GM23338 (cell line): Measurements from ENCODE around the gene NDEL1. TPM values are rescaled to one million over a fixed set of nuclear protein-coding genes. Genes with fewer than 3 reads are reported as not detected.

Experiments used
- ATAC-seq: fragments of 200-7000 bp; cut with Tn5 transposase; 3 replicates; pipeline ENCODE4 v1.9.1; 2020
- DNase-seq: peaks from one replicate; pipeline ENCODE4 v3.0.0-alpha.2; 2015; ENCODE audit warnings: low spot score
- H2AFZ ChIP-seq: fragments of 200-600 bp; sonication (generic); 2 replicates; pipeline ENCODE4 v1.8.0; 2016; ENCODE audit warnings: antibody characterized with exemption, mild to moderate bottlenecking, moderate library complexity
- H3F3A ChIP-seq: fragments of 200-600 bp; sonication (generic); replicated peaks from 2 replicates; pipeline ENCODE4 v1.8.0; 2017; ENCODE audit warnings: antibody characterized with exemption, mixed run types, low read depth
- H3K27ac ChIP-seq: fragments of 200-600 bp; sonication (generic); 2 replicates; pipeline ENCODE4 v1.6.1; 2016; ENCODE audit warnings: low read depth
- H3K27me3 ChIP-seq: fragments of 200-600 bp; sonication (generic); 2 replicates; pipeline ENCODE4 v1.8.0; 2016; ENCODE audit warnings: mild to moderate bottlenecking, mixed run types, moderate library complexity; ENCODE audit not compliant: insufficient read depth
- H3K36me3 ChIP-seq: fragments of 200-600 bp; sonication (generic); 2 replicates; pipeline ENCODE4 v1.8.0; 2016; ENCODE audit warnings: mild to moderate bottlenecking; ENCODE audit not compliant: insufficient read depth
- H3K4me1 ChIP-seq: fragments of 200-600 bp; sonication (generic); 2 replicates; pipeline ENCODE4 v1.8.0; 2016; ENCODE audit warnings: mild to moderate bottlenecking, moderate library complexity; ENCODE audit not compliant: insufficient read depth
- H3K4me2 ChIP-seq: fragments of 200-600 bp; sonication (generic); 2 replicates; pipeline ENCODE4 v1.7.1; 2017; ENCODE audit warnings: mixed run types
- H3K4me3 ChIP-seq: fragments of 200-600 bp; sonication (generic); 2 replicates; pipeline ENCODE4 v1.6.1; 2016; ENCODE audit warnings: mixed run types
- H3K79me2 ChIP-seq: fragments of 200-600 bp; sonication (generic); replicated peaks from 2 replicates; pipeline ENCODE4 v1.8.0; 2017; ENCODE audit warnings: mild to moderate bottlenecking; ENCODE audit not compliant: insufficient read depth
- H3K9me2 ChIP-seq: fragments of 200-600 bp; sonication (generic); 2 replicates; pipeline ENCODE4 v1.8.0; 2017; ENCODE audit not compliant: insufficient read depth
- H4K20me1 ChIP-seq: fragments of 200-600 bp; sonication (generic); replicated peaks from 2 replicates; pipeline ENCODE4 v1.8.0; 2017; ENCODE audit warnings: mild to moderate bottlenecking; ENCODE audit not compliant: insufficient read depth
- H3K27ac Mint-ChIP-seq: 2 replicates; pipeline ENCODE4 v1.8.0; 2020; ENCODE audit warnings: inconsistent platforms, mild to moderate bottlenecking, moderate library complexity, mixed read lengths
- H3K27me3 Mint-ChIP-seq: 3 replicates; pipeline ENCODE4 v1.8.0; 2022; ENCODE audit warnings: low read depth, mild to moderate bottlenecking, moderate library complexity, mixed read lengths, inconsistent platforms; ENCODE audit not compliant: insufficient read depth, poor library complexity
- H3K36me3 Mint-ChIP-seq: 3 replicates; pipeline ENCODE4 v1.8.0; 2021; ENCODE audit warnings: low read depth, mild to moderate bottlenecking, inconsistent platforms, moderate library complexity, mixed read lengths
- H3K4me1 Mint-ChIP-seq: 3 replicates; pipeline ENCODE4 v1.8.0; 2020; ENCODE audit warnings: mild to moderate bottlenecking, inconsistent platforms, mixed read lengths
- H3K4me3 Mint-ChIP-seq: 3 replicates; pipeline ENCODE4 v1.8.0; 2021; ENCODE audit warnings: moderate library complexity, mild to moderate bottlenecking, inconsistent platforms, mixed read lengths
- H3K9me3 Mint-ChIP-seq: 3 replicates; pipeline ENCODE4 v1.8.0; 2020; ENCODE audit warnings: moderate library complexity, mild to moderate bottlenecking, inconsistent platforms, mixed read lengths
- CTCF ChIP-seq, 2 experiments: fragments of 200-600 bp in 1 of 2; sonication (generic) in 1 of 2; conservative IDR thresholded peaks; 2 replicates each; pipeline versions ENCODE4 v1.5.1 to v1.6.1; 2016 to 2017; ENCODE audit warnings: antibody characterized with exemption in 2 of 2, low read depth in 2 of 2, mild to moderate bottlenecking in 2 of 2, moderate library complexity in 1 of 2
- ETS1 ChIP-seq: IDR thresholded peaks from 2 replicates; pipeline ENCODE4 v1.6.1; 2016; ENCODE audit warnings: antibody characterized with exemption
- EZH2 ChIP-seq: fragments of 200-600 bp; sonication (generic); IDR thresholded peaks from one replicate; pipeline ENCODE4 v1.8.0; 2017; ENCODE audit warnings: antibody characterized with exemption, mild to moderate bottlenecking, low read depth; ENCODE audit not compliant: unreplicated experiment
- EZH2phosphoT487 ChIP-seq: fragments of 200-600 bp; sonication (generic); IDR thresholded peaks from one replicate; pipeline ENCODE4 v1.8.1; 2018; ENCODE audit warnings: antibody characterized with exemption; ENCODE audit not compliant: unreplicated experiment
- NANOG ChIP-seq: IDR thresholded peaks from 2 replicates; pipeline ENCODE4 v1.6.1; 2016; ENCODE audit warnings: antibody characterized with exemption, borderline replicate concordance
- POLR2AphosphoS5 ChIP-seq: IDR thresholded peaks from 2 replicates; pipeline ENCODE4 v1.6.1; 2016; ENCODE audit warnings: antibody characterized with exemption, low read depth
- REST ChIP-seq: IDR thresholded peaks from one replicate; pipeline ENCODE4 v1.6.1; 2018; ENCODE audit warnings: antibody characterized with exemption; ENCODE audit not compliant: unreplicated experiment
- STAT1 ChIP-seq: IDR thresholded peaks from one replicate; pipeline ENCODE4 v1.6.1; 2016; ENCODE audit warnings: antibody characterized with exemption; ENCODE audit not compliant: unreplicated experiment
- ZNF114 ChIP-seq: fragments of 250-450 bp; sonication (Bioruptor Pico); IDR thresholded peaks from 2 replicates; pipeline ENCODE4 v1.5.0; 2020; ENCODE audit warnings: mild to moderate bottlenecking, moderate library complexity
- ZNF331 ChIP-seq: fragments of 250-450 bp; sonication (Bioruptor Pico); IDR thresholded peaks from 2 replicates; pipeline ENCODE4 v1.5.0; 2020; ENCODE audit warnings: low read depth, mild to moderate bottlenecking, moderate library complexity
- ZNF462 ChIP-seq: fragments of 250-450 bp; sonication (Bioruptor Pico); IDR thresholded peaks from 2 replicates; pipeline ENCODE4 v1.5.0; 2020; ENCODE audit warnings: mild to moderate bottlenecking, moderate library complexity
- polyA plus RNA-seq: library from polyadenylated mRNA; unstranded; fragments of >200 nt; fragmentation: Nextera tagmentation; extraction: Ambion mirVana; gene quantifications from 2 replicates; pipeline ENCODE4 v1.2.1, GENCODE V29; 2016
- total RNA-seq: library from RNA; depleted of rRNA; stranded (reverse); fragments of >200 nt; shearing (Covaris generic); gene quantifications from 2 replicates; pipeline ENCODE4 v1.2.3, GENCODE V29; 2014

The NDEL1 gene
- total and polyA plus RNA-seq, 2 experiments from 2014 or later: 21.2 to 26.0 TPM

GRCh38 chr17:8430966-8431365 lies 4.7 kb upstream of the NDEL1 start:
- TF ChIP-seq EZH2phosphoT487 (no peak), ZNF331 (CRISPR knock-in tag) (no peak), REST (no peak), NANOG (no peak), EZH2 (no peak), STAT1 (no peak), ETS1 (no peak), ZNF114 (CRISPR knock-in tag) (no peak), CTCF (conservative IDR thresholded peaks at IDR 0.05; ENCODE audit: low read depth in 2 of 2) (no peak), ZNF462 (CRISPR knock-in tag) (no peak), POLR2AphosphoS5 (no peak)
- Mint-ChIP-seq H3K4me1 (no peaks in the 10 kb centered on the region), H3K27me3 (peaks cover 5% of the 10 kb centered on the region), H3K9me3 (no peaks in the 10 kb centered on the region), H3K4me3 (no peak overlapping the region), H3K27ac (no peak overlapping the region), H3K36me3 (no peaks in the 10 kb centered on the region; the same call in 2 of the 3 replicates)
- Histone ChIP-seq H3K9me2 (no peaks in the 10 kb centered on the region; the same call in 1 of the 2 replicates), H3K4me1 (no peaks in the 10 kb centered on the region), H3K36me3 (no peaks in the 10 kb centered on the region), H3K4me3 (no peak overlapping the region), H3F3A (no peaks in the 10 kb centered on the region), H4K20me1 (no peaks in the 10 kb centered on the region), H3K4me2 (no peak overlapping the region), H3K27ac (no peak overlapping the region), H2AFZ (peak overlapping the region; percentile 76; the same call in 1 of the 2 replicates), H3K79me2 (no peaks in the 10 kb centered on the region), H3K27me3 (no peaks in the 10 kb centered on the region)
- ATAC-seq (no peak), DNase-seq (no peak)
